Mesenchymal stem cell (in vitro differentiated cells and primary cell): ENCODE data around the gene CRYBG1.

ENCODE experiments used
- DNase-seq: peaks from one replicate; pipeline ENCODE4 v3.0.0-alpha.2; 2013
- H2AFZ ChIP-seq: one replicate; pipeline ENCODE4 v1.6.1; 2013; ENCODE audit warnings: low read depth, mild to moderate bottlenecking, control low read depth, inconsistent platforms, low read length, moderate library complexity
- H2AK5ac ChIP-seq: 2 replicates; pipeline ENCODE4 v1.6.1; 2013; ENCODE audit warnings: low read length, moderate library complexity, mild to moderate bottlenecking, inconsistent platforms; ENCODE audit not compliant: severe bottlenecking
- H2BK120ac ChIP-seq: one replicate; pipeline ENCODE4 v1.6.1; 2013; ENCODE audit warnings: low read depth, mild to moderate bottlenecking, inconsistent platforms, low read length, moderate library complexity
- H2BK12ac ChIP-seq, 2 experiments: one replicate each; pipeline ENCODE4 v1.6.1; 2013; ENCODE audit warnings: inconsistent platforms in 2 of 2, low read length in 2 of 2, mild to moderate bottlenecking in 2 of 2, moderate library complexity in 2 of 2, control low read depth in 1 of 2
- H2BK15ac ChIP-seq: one replicate; pipeline ENCODE4 v1.6.1; 2013; ENCODE audit warnings: mild to moderate bottlenecking, low read depth, inconsistent platforms; ENCODE audit not compliant: poor library complexity, severe bottlenecking
- H2BK5ac ChIP-seq: 2 replicates; pipeline ENCODE4 v1.6.1; 2013; ENCODE audit warnings: low read depth, mild to moderate bottlenecking, low read length, control low read depth, inconsistent platforms; ENCODE audit not compliant: poor library complexity, severe bottlenecking
- H3K14ac ChIP-seq, 2 experiments: one replicate each; pipeline ENCODE4 v1.6.1; 2013; ENCODE audit warnings: inconsistent platforms in 2 of 2, low read length in 2 of 2, control low read depth in 1 of 2, mild to moderate bottlenecking in 1 of 2, moderate library complexity in 1 of 2
- H3K18ac ChIP-seq, 2 experiments: one replicate each; pipeline ENCODE4 v1.6.1; 2013; ENCODE audit warnings: inconsistent platforms in 2 of 2, low read length in 2 of 2, control low read depth in 1 of 2, low read depth in 1 of 2, mild to moderate bottlenecking in 1 of 2
- H3K23ac ChIP-seq, 2 experiments: one replicate each; pipeline ENCODE4 v1.6.1; 2013; ENCODE audit warnings: inconsistent platforms in 2 of 2, low read length in 2 of 2, mild to moderate bottlenecking in 2 of 2, moderate library complexity in 2 of 2, control low read depth in 1 of 2
- H3K27ac ChIP-seq: 2 replicates; pipeline ENCODE4 v1.5.1; 2013; ENCODE audit warnings: mild to moderate bottlenecking, moderate library complexity, low read length, control low read depth, inconsistent platforms; ENCODE audit not compliant: poor library complexity, severe bottlenecking
- H3K27me3 ChIP-seq, 2 experiments: 2 replicates each; pipeline versions ENCODE4 v1.6.1 to v1.7.0; 2013; ENCODE audit warnings: low read length in 2 of 2, mild to moderate bottlenecking in 2 of 2, moderate library complexity in 2 of 2, control low read depth in 1 of 2, inconsistent platforms in 1 of 2; ENCODE audit not compliant: control insufficient read depth in 1 of 2, insufficient read depth in 1 of 2
- H3K36me3 ChIP-seq, 2 experiments: 2 replicates each; pipeline versions ENCODE4 v1.6.1 to v1.7.0; 2013; ENCODE audit warnings: low read length in 2 of 2, control low read depth in 1 of 2, inconsistent platforms in 1 of 2, low read depth in 1 of 2, mild to moderate bottlenecking in 1 of 2; ENCODE audit not compliant: insufficient read depth in 2 of 2, control insufficient read depth in 1 of 2
- H3K4ac ChIP-seq, 2 experiments: one replicate each; pipeline ENCODE4 v1.6.1; 2013; ENCODE audit warnings: inconsistent platforms in 2 of 2, low read length in 2 of 2, mild to moderate bottlenecking in 2 of 2, moderate library complexity in 2 of 2, control low read depth in 1 of 2, low read depth in 1 of 2
- H3K4me1 ChIP-seq: 2 replicates; pipeline ENCODE4 v1.6.1; 2013; ENCODE audit warnings: low read depth, low read length, control low read depth; ENCODE audit not compliant: control insufficient read depth, insufficient read depth
- H3K4me2 ChIP-seq: 2 replicates; pipeline ENCODE4 v1.6.1; 2013; ENCODE audit warnings: low read length, mild to moderate bottlenecking, inconsistent platforms; ENCODE audit not compliant: poor library complexity, severe bottlenecking
- H3K4me3 ChIP-seq, 2 experiments: 2 replicates each; pipeline versions ENCODE4 v1.5.1 to v1.7.0; 2013; ENCODE audit warnings: low read length in 2 of 2, mild to moderate bottlenecking in 2 of 2, control low read depth in 1 of 2, low read depth in 1 of 2; ENCODE audit not compliant: insufficient read depth in 1 of 2
- H3K79me1 ChIP-seq: replicated peaks from 2 replicates; pipeline ENCODE4 v1.6.1; 2013; ENCODE audit warnings: mild to moderate bottlenecking, control low read depth, low read length, inconsistent platforms; ENCODE audit not compliant: poor library complexity, severe bottlenecking
- H3K9ac ChIP-seq: 2 replicates; pipeline ENCODE4 v1.7.0; 2013; ENCODE audit warnings: mild to moderate bottlenecking, low read length, moderate library complexity
- H3K9me3 ChIP-seq: 2 replicates; pipeline ENCODE4 v1.7.0; 2013; ENCODE audit warnings: mild to moderate bottlenecking, low read length; ENCODE audit not compliant: control insufficient read depth
- H4K8ac ChIP-seq: one replicate; pipeline ENCODE4 v1.6.1; 2013; ENCODE audit warnings: inconsistent platforms, mild to moderate bottlenecking, low read length, moderate library complexity
- H4K91ac ChIP-seq: one replicate; pipeline ENCODE4 v1.6.1; 2013; ENCODE audit warnings: mild to moderate bottlenecking, low read length, inconsistent platforms
- WGBS: methylation state at CpG from one replicate; pipeline ENCODE4 v1.1.7; 2013; ENCODE audit warnings: mixed read lengths; 5-methylcytosine and 5-hydroxymethylcytosine counted together

CRYBG1 gene

DNA sequence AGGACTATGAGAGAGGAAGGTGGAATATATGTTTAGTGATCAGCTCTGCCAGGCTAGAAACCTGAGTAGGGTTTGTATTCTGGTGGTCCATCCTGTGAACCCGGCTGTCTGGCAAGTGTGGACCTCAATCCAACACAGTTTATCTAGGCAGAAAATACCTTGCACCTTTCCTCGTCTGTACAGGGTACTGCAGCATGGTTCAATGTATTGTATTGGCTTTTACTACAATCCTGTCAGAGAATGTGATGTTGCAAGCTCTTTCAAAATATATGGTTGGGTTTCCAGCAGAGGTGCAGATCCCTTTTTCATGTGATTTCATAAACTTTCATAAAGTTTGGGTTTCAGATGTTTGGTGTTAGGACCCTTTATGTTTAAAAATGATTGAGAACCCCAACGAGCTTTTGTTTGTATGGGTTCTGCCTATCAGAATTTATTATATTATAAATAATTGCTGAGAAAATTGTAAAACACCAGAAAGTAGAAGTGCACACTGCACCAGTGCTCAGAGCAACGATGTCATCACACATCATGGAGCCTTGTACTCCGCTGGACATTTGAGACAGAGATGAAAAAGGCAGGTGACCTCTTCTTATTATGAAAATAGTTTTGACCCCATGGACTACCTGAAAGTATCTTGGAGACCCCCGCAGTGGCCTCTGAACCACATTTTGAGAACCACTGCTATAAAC lies 162.2 kb downstream of the CRYBG1 start:
- 99% methylated on average over 4 of the region's 6 CpGs for WGBS
- no peak for DNase-seq
- H2BK15ac ChIP-seq = no peak overlapping the region
- no peak overlapping the region for H2AFZ ChIP-seq
- peaks cover 8% of the 10 kb centered on the region for H3K4me1 ChIP-seq
- no peak overlapping the region for H3K27ac ChIP-seq
- H3K14ac ChIP-seq = no peak overlapping the region
- no peak overlapping the region for H3K18ac ChIP-seq
- peak overlapping the region in 1 of 2 experiments; percentile 83 for H3K23ac ChIP-seq
- H2BK12ac ChIP-seq = no peak overlapping the region
- no peak overlapping the region for H4K8ac ChIP-seq
- no peak overlapping the region for H2AK5ac ChIP-seq
- H2BK120ac ChIP-seq = no peak overlapping the region
- no peaks in the 10 kb centered on the region for H3K27me3 ChIP-seq
- H3K79me1 ChIP-seq = no peaks in the 10 kb centered on the region
- peaks cover 0 to 20% of the 10 kb centered on the region in 2 experiments for H3K36me3 ChIP-seq
- peak overlapping the region; percentile 22 for H3K9ac ChIP-seq
- no peaks in the 10 kb centered on the region for H3K9me3 ChIP-seq
- H2BK5ac ChIP-seq = no peak overlapping the region
- H3K4ac ChIP-seq = peak overlapping the region in 1 of 2 experiments; percentile 4
- no peak overlapping the region for H3K4me3 ChIP-seq
- no peak overlapping the region for H4K91ac ChIP-seq
- no peak overlapping the region for H3K4me2 ChIP-seq

DNA sequence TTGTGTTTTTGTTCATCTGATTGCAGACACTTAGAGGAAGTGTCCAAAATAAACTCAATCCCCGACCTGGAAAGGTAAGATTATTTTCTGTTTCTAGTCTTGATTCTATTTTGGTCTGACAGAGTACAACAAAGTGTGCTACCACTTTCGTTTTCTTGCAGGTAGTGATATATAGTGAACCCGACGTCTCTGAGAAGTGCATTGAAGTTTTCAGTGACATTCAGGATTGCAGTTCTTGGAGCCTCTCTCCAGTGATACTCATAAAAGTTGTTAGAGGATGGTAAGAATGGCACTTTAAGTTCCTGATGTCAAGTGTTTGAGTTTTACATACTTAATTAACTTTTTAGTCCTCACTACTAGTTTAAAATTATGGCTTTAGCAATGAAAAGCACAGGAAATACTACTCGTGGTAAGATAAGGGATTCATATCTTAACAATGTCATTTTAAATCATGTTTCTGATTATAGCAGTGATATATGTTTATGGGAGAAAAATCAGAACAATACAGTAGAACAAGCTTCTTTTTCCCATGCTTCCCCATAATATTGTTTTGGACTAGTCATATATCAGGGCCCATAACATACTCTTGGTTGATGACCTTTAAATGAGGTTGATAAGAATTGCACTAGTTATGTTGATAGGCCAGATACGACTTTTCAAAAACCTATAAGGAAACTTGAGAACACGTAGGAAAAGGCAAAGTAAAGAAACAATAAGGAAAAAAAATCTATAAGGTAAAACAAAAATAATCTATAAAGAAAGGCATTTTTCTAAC lies 164.8 kb downstream of the CRYBG1 start:
- no peak overlapping the region for H2AK5ac ChIP-seq
- H3K27ac ChIP-seq = no peak overlapping the region
- no peaks in the 10 kb centered on the region for H3K9me3 ChIP-seq
- H3K23ac ChIP-seq = no peak overlapping the region
- peak overlapping the region in 1 of 2 experiments; percentile 49 for H3K4me3 ChIP-seq
- H3K4ac ChIP-seq = no peak overlapping the region
- no peaks in the 10 kb centered on the region for H3K27me3 ChIP-seq
- DNase-seq = no peak
- peaks cover 2% of the 10 kb centered on the region for H3K4me1 ChIP-seq
- no peak overlapping the region for H3K18ac ChIP-seq
- WGBS = 40% methylated on average over 4 of the region's 7 CpGs
- H2BK120ac ChIP-seq = no peak overlapping the region
- no peak overlapping the region for H2AFZ ChIP-seq
- H3K9ac ChIP-seq = peak overlapping the region; percentile 66
- H2BK12ac ChIP-seq = no peak overlapping the region
- no peak overlapping the region for H3K14ac ChIP-seq
- H3K36me3 ChIP-seq = peaks cover 0 to 26% of the 10 kb centered on the region in 2 experiments
- H2BK5ac ChIP-seq = no peak overlapping the region
- no peak overlapping the region for H4K8ac ChIP-seq
- no peaks in the 10 kb centered on the region for H3K79me1 ChIP-seq
- H3K4me2 ChIP-seq = no peak overlapping the region
- H2BK15ac ChIP-seq = no peak overlapping the region
- no peak overlapping the region for H4K91ac ChIP-seq

DNA sequence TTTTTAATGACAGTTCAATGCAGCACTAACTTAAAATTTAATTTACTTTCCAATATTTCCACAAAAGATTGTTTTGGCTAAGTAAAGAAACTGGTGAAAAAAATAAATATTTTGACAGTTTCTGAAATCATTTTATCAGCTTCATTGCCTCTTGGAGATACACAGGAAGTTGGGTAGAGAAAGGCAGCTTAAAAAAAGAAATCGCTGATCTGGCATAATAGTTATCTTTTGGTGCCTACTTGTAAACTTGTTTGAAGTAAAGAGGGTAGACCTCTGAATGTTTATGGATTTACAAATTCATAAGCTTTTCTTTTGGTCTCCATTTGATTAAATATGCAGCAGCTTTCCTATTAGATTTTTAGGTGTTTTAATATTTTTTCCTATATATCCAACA lies 165.4 kb downstream of the CRYBG1 start:
- no peak overlapping the region for H4K91ac ChIP-seq
- 95% methylated on average over 1 of the region's 1 CpG for WGBS

DNA sequence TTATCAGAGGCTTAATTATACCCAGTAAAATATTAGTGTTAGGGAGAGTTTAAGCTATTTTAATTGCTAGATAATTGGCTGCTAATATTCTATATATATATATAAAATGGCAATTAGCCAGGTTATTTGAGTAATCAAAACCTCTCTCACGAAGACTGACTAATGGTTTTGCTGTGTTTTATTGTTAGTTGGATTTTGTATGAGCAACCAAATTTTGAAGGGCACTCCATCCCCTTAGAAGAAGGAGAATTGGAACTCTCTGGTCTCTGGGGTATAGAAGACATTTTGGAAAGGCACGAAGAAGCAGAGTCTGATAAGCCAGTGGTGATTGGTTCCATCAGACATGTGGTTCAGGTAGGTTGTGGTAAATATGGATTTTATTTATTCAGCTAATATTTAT lies 166.6 kb downstream of the CRYBG1 start:
- Histone ChIP-seq H3K27me3 (no peaks in the 10 kb centered on the region), H3K36me3 (peaks cover 0 to 25% of the 10 kb centered on the region in 2 experiments), H3K4ac (no peak overlapping the region), H3K4me2 (no peak overlapping the region), H2BK15ac (no peak overlapping the region), H3K9ac (peak overlapping the region; percentile 76), H2BK120ac (peak overlapping the region; percentile 42), H3K23ac (no peak overlapping the region), H4K91ac (no peak overlapping the region), H2BK12ac (no peak overlapping the region), H3K4me3 (no peak overlapping the region), H4K8ac (no peak overlapping the region), H2AK5ac (peak overlapping the region; percentile 77), H3K9me3 (no peaks in the 10 kb centered on the region), H2BK5ac (no peak overlapping the region), H3K18ac (no peak overlapping the region), H3K79me1 (no peaks in the 10 kb centered on the region), H3K14ac (no peak overlapping the region), H3K27ac (no peak overlapping the region), H3K4me1 (peaks cover 2% of the 10 kb centered on the region), H2AFZ (no peak overlapping the region)
- WGBS = 70% methylated on average over 2 of the region's 2 CpGs
- no peak for DNase-seq

More for the DNA sequence above, 165.4 kb downstream of the CRYBG1 start:
- Histone ChIP-seq H2AFZ (no peak overlapping the region), H4K8ac (no peak overlapping the region), H2AK5ac (no peak overlapping the region), H3K36me3 (peaks cover 0 to 20% of the 10 kb centered on the region in 2 experiments), H2BK12ac (no peak overlapping the region), H2BK120ac (no peak overlapping the region), H2BK5ac (no peak overlapping the region), H2BK15ac (no peak overlapping the region), H3K23ac (no peak overlapping the region), H3K27ac (no peak overlapping the region), H3K4me2 (no peak overlapping the region), H3K79me1 (no peaks in the 10 kb centered on the region), H3K9ac (peak overlapping the region; percentile 66), H3K4me1 (peaks cover 2% of the 10 kb centered on the region), H3K14ac (no peak overlapping the region), H3K9me3 (no peaks in the 10 kb centered on the region), H3K18ac (no peak overlapping the region), H3K4me3 (no peak overlapping the region), H3K4ac (no peak overlapping the region), H3K27me3 (no peaks in the 10 kb centered on the region)
- no peak for DNase-seq
